GM21381 (cell line): ENCODE data around the gene PLRG1.
"Not testable (repeated sequence)": the region's sequence is repeated elsewhere in the genome, so short reads cannot be mapped to it uniquely, and the experiment has no call there.

Experiments used
- ATAC-seq: cut with Tn5 transposase; IDR thresholded peaks from one replicate; pipeline ENCODE4 v1.9.1; 2021; ENCODE audit warnings: mild to moderate bottlenecking, moderate library complexity; ENCODE audit not compliant: unreplicated experiment

The PLRG1 gene

GRCh38 chr4:154549894-154550790 lies at the start of gene PLRG1:
Gene PLRG1 (minus strand): TSS chr4:154550400. CDS start chr4:154550308, 92 bp downstream.
- ATAC-seq = peak; percentile 97

GRCh38 chr4:154597798-154598774 lies 47.9 kb upstream of the PLRG1 start:
- ATAC-seq = no peak

GRCh38 chr4:154597281-154597680 lies 47.1 kb upstream of the PLRG1 start:
- ATAC-seq = not testable (repeated sequence)

GRCh38 chr4:154595807-154596206 lies 45.6 kb upstream of the PLRG1 start:
- ATAC-seq = no peak

- not testable (repeated sequence) for ATAC-seq
Measured at GRCh38 chr4:154594343-154594742, 44.1 kb upstream of the PLRG1 start.

DNA sequence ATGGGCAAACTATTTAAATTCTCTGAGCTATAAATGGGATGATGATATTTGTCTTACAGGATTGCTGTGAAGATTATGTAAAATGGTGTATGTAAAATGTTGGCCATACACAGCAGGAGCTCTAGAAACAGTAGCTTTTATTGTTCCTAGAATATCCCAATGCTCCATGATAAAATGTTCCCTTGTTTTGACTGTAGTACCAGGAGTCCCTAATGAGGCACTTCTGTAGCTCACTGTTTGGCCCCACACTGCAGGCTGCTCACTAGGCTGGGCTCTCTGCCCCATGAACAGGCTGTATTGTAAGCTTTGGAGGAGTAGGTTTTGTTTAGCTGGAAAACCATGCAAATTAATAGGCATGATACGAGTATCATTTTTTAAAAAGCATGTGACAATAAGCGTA lies 43.7 kb upstream of the PLRG1 start:
- ATAC-seq = no peak

DNA sequence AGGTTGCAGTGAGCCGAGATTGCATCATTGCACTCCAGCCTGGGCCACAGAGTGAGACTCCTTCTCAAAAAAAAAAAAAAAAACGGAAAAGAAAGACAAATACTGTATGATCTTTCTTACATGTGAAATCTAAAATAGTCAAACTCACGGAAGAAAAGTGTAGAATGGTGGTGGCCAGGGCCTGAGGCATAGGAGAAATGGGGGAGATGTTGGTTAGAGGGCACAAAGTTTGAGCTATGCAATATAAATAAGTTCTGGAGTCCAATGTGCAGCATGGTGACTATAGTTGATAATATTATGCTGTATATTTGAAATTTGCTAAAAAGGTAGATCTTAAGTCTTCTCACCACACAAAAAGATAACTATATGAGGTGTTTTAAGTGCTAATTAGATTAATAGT lies 41.7 kb upstream of the PLRG1 start:
- no peak for ATAC-seq

GRCh38 chr4:154590329-154591006 lies 40.3 kb upstream of the PLRG1 start, which contains the start of gene FGA:
Gene FGA (minus strand): TSS chr4:154590742. CDS start chr4:154590687, 55 bp downstream.
- ATAC-seq = no peak

DNA sequence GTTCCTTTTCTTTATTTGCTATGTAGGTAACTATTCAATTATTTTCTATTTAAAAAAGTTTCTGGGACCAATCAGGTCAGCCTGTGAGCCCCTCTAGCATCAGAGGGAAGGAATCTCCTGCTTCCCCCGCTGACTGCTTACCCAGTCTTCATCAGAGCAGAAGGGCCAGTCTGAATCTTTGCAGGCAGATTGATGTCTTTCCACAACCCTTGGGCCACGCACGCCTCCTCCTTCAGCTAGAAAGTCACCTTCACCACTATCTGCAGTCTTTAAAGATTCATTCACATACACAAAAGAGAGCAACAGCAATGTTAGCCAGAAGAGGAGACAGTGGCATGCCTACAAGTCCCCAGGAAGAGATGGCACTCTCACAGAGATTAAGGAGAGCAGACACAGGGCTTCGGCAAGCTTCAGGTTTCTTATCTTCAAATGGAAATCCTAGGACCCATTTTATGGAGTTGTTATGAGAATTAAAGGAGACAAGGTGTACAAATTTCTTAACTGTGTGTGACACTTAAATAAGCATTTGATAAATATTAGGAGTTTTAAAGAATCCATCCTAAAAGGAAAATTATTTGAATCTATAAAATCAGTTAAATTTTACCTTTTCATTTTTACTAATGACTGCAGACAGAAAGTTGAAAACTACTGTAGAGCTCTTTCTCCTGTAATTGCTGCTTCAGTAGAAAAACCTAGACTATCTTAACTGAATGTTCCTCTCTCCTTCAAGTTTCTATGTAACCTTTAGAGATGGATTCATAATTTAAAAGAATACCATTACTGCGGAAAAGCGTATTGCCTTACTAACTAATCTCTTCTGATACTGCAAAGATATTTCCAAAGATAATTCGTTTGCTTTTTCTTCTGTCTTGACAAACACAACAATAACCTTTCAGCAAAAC lies 39.3 kb upstream of the PLRG1 start:
- no peak for ATAC-seq

DNA sequence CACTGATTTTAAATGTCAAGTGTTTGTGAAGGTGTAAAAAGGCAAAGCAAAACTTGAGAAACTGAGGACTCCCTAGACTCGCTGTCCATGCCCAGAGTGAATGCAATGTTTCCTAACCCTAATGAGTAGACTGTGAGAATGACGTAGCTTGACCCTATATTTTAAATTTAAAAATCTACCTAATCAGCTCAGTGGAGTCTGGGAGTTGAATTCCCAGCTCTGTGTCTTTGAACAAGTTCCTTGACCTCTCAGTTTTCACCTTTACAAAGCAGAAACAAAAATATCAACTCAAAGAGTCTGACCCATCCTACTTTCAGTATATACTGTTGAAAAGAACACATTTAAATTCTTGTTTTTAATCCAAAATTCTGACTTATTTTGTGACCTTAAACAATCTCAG lies 38.0 kb upstream of the PLRG1 start:
- no peak for ATAC-seq

DNA sequence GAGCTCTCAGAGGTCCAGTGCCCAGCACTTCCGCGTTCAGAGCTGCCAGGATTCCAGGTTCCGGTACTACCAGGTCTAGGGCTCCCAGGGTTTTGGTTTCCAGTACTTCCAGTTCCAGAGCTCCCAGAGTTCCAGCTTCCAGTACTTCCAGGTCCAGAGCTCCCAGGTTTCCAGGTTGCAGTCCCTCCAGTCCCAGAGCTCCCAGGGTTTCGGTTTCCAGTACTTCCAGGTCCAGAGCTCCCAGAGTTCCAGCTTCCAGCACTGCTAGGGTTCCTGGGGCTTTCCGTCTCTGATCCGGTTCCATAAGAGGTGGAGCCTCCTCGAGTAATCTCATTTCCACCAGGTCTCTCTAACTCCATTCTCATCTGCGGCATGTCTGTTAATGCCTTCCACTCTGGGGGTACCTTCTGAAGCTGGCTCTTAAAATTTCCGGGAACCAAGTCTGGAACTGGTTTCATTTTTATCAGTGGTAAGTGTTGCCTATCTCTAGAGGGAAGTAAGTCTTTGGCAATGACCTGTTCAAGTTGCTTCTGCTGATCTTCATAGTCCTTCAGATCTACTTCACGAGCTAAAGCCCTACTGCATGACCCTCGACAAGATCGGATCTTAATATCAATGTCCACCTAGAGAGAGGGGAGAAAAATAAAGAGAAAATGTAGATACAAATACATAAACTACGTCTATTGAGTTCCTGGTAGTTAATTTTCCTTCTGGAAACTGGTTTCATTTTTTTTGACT lies 36.3 kb upstream of the PLRG1 start:
- no peak for ATAC-seq

DNA sequence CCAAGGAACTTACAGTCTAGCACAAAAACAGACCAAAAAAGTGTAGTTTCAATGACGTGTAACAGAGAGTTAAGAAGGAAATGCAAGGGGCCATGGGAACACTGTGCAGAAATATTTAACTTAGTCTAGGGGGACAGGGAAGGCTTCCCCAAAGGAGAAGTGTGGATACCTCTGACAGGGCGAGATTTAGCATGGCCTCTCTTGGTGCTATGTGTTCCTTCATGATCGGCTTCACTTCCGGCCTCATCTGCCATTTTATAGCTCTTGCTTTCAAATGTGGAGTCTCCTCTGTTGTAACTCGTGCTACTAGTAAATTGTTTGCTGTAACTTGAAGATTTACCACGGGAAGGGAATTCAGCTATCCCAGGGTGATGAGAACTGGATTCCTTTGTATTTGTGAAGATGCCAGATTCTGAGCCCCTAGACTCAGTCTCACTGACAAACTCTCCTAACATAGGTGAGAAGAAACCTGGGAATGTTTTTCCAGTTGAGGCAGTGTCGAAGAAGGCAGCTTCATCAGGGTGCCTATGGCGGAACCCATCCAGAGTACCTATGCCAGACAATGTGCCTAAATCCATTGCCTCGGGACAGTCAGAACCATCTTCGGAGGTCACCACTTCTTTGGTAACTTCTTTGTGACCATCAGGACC lies 35.3 kb upstream of the PLRG1 start:
- ATAC-seq = no peak

DNA sequence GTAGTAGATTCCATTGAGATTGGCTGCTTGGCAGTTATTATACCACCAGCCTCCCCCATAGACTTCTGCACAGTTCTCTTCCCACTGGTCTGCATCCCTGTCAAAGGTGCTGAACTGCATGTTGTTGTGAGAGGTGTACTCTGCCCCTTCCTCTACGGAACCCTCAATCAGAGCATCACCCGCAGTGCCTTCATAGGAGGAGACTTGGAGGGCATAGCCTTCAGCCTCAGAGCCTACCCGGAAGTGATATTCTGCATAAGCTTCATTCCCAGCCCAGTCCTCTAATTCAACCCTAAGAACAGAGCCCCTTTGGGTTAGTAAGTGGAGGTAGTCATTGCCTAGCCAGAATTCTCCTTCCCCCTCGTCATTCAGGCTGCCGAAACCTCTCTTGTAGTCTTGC lies 34.1 kb upstream of the PLRG1 start:
- no peak for ATAC-seq

GRCh38 chr4:154583677-154584076 lies 33.5 kb upstream of the PLRG1 start:
- ATAC-seq = no peak

GRCh38 chr4:154583230-154583629 lies 33.0 kb upstream of the PLRG1 start:
- no peak for ATAC-seq

- ATAC-seq = no peak
Measured at GRCh38 chr4:154582723-154583122, 32.5 kb upstream of the PLRG1 start.

- ATAC-seq = no peak
Measured at GRCh38 chr4:154579927-154580326, 29.7 kb upstream of the PLRG1 start.

DNA sequence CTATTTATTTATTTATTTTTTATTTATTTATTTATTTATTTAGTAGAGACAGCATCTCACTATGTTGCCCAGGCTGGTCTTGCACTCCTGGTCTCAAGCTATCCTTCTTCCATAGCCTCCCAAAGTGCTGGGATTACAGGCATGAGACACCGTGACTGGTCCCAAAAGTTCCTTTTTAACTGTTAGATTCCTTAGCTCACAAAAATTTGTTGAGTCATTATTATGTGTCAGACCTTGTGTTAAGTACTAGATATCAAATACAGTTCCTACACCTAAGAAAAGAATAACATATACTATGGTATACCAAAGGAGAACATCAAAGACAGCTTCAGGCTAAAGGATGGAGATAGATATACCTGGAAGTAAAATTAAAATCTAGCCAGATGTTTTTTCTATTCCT lies 28.7 kb upstream of the PLRG1 start:
- ATAC-seq = no peak

DNA sequence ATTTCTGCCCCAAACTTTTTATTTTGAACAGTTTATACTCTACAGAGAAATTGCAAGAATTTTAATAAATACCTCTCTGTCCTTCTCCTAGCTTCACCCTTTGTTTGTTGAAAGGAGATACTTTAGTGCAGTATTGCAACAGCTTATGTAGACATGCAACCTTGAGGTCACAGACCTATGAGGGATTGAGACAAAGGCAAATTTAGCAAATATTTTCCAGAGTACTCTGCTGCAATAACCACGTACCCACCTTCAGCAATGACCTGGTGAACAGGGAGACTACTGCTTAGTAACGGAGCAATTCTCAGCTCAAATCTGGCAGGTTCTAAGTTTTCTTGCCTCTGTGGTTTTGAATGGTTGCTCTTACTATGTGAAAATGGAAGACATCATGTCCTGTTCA lies 27.1 kb upstream of the PLRG1 start:
- ATAC-seq = no peak
